HG03097 (cell line): Measurements from ENCODE around the gene CD82.
"Not testable (repeated sequence)": the region's sequence is repeated elsewhere in the genome, so short reads cannot be mapped to it uniquely, and the experiment has no call there.

Source experiments
- ATAC-seq: cut with Tn5 transposase; IDR thresholded peaks from one replicate; pipeline ENCODE4 v1.9.1; 2021; ENCODE audit not compliant: unreplicated experiment, low FRiP score

CD82 gene

GRCh38 chr11:44658506-44658850, 93.0 kb downstream of the CD82 start:
- no peak for ATAC-seq

- no peak for ATAC-seq
Observed at GRCh38 chr11:44659641-44660040, 94.2 kb downstream of the CD82 start.

- not testable (repeated sequence) for ATAC-seq
Observed at GRCh38 chr11:44660535-44660934, 95.1 kb downstream of the CD82 start.

- ATAC-seq = no peak
Observed at GRCh38 chr11:44661311-44661717, 95.9 kb downstream of the CD82 start.
